Measurements from ENCODE around the gene ZC3H18. TPM values are rescaled to one million over a fixed set of nuclear protein-coding genes. Genes with fewer than 3 reads are reported as not detected.

The ZC3H18 gene
- total and polyA plus RNA-seq, 2 of the 4 experiments (the other 2 are of a cell fraction) = 3.4 to 21.3 TPM

DNA sequence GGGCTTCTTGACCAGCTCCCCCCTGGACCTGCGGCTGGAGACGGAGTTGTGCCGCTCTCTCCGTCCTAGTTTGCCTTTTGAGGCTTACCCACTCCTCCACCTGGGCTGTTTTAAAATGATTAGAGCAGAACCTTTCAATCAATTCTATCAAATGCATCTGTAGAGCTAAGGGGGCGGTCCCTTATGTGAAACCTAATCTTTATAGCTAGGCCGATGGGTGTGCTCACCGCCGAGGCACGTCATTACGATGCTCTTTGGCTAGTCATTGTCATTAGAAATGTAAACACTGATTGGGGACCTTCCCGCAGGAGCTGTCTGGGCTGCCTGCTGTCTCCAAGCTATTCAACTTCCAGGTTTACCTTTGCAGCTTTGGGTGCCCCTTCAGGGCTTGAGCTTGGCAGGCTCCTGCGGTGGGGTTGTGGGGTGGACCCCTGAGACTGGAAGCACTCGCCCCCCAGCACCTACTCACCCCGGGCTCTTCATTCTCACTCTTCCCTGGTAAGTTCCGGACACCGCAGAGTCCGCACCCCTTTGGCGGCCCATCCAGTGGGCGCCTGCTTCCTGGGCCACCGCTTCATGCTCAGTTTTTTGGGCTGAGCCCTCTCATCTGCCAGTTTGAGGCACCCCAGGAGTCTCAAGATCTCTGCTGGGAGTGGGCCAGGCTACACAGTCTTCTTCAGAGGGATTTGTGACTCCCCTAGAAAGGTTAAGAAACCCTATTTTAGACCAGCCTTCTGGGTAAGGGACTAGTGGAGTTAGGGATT lies 47.2 kb downstream of the ZC3H18 start:
- H2BK120ac ChIP-seq (ENCODE audit: low read depth, low read length) = peak overlapping the region; percentile 13; the same call in 1 of the 2 replicates
- H3K23ac ChIP-seq (ENCODE audit: low read depth, low read length) = no peak overlapping the region
- H2AFZ ChIP-seq (replicated peaks; ENCODE audit: low read length, poor library complexity) = peak overlapping the region; percentile 44
- peak; percentile 66 for DNase-seq
- ChIA-PET CTCF (no interaction called here), POLR2A (ENCODE audit: unreplicated experiment) (no interaction called here)
- dilution Hi-C loops (cut with HindIII; ENCODE audit: low sequenced_read_pairs, unreplicated experiment) (no loop called here), in situ Hi-C loops (cut with MboI; ENCODE audit: low sequenced_read_pairs) (no loop called here), intact Hi-C loops (cut with micrococcal nuclease) (no loop called here)
- H3K9me1 ChIP-seq (ENCODE audit: insufficient read depth, low read length) = peaks cover 33% of the 10 kb centered on the region
- H3K9me3 ChIP-seq (ENCODE audit: control insufficient read depth, insufficient read depth, low read length) = no peaks in the 10 kb centered on the region
- H3K4ac ChIP-seq (ENCODE audit: low read depth, low read length) = peak overlapping the region; percentile 29
- peak; percentile 10; the same call in 1 of the 2 replicates for ATAC-seq (ENCODE audit: low read depth)
- H4K91ac ChIP-seq (ENCODE audit: insufficient read depth, low read depth, low read length) = peak overlapping the region; percentile 56
- peak overlapping the region; percentile 20; the same call in 1 of the 2 replicates for H3K18ac ChIP-seq (ENCODE audit: low read depth, low read length)
- no peak overlapping the region for H4K5ac ChIP-seq (ENCODE audit: low read depth, low read length)
- H3K4me1 ChIP-seq (ENCODE audit: control insufficient read depth, insufficient read depth, low read length) = peaks cover 33% of the 10 kb centered on the region
- H3K14ac ChIP-seq (replicated peaks; ENCODE audit: low read depth, low read length) = peak overlapping the region; percentile 45; the same call in 1 of the 2 replicates
- H4K8ac ChIP-seq (ENCODE audit: low read depth in 2 of 2, low read length in 2 of 2) = 0 out of 4 replicates have a peak overlapping the region, but pooled peaks of 1 of the 2 experiments have one; percentile 9
- H2BK20ac ChIP-seq (ENCODE audit: low read depth, low read length) = 0 out of 2 replicates have a peak overlapping the region, but pooled peaks have one; percentile 20
- no peak overlapping the region for H3K56ac ChIP-seq (ENCODE audit: extremely low read depth, insufficient read depth, low read length)
- H3K4me2 ChIP-seq (ENCODE audit: low read depth, low read length) = no peak overlapping the region
- H2AK5ac ChIP-seq (ENCODE audit: low read depth, low read length) = peak overlapping the region; percentile 13; the same call in 1 of the 2 replicates
- H3K27ac ChIP-seq (ENCODE audit: insufficient read depth, low read length) = no peak overlapping the region; the same call in 1 of the 2 replicates
- H2BK15ac ChIP-seq (ENCODE audit: low read depth, low read length) = 0 out of 3 replicates have a peak overlapping the region, but pooled peaks have one; percentile 10
- H3K9ac ChIP-seq (ENCODE audit: low read depth, low read length) = no peak overlapping the region
- peak overlapping the region; percentile 45 for H2BK5ac ChIP-seq (ENCODE audit: low read depth, low read length, poor library complexity, severe bottlenecking)
- H2AK9ac ChIP-seq (replicated peaks; ENCODE audit: low read depth, low read length, poor library complexity) = peak overlapping the region; percentile 79
- H3K36me3 ChIP-seq (ENCODE audit: control insufficient read depth, insufficient read depth, low read length) = peaks cover 16% of the 10 kb centered on the region
- H3K4me3 ChIP-seq (ENCODE audit: insufficient read depth, low read depth, low read length) = no peak overlapping the region
- BruUV-seq (replicated peaks) = no TSS peak
- WGBS, 2 experiments (ENCODE audit: extremely low coverage in 2 of 2, insufficient read length in 1 of 2) = 88% methylated on average over 11 of the region's 20 CpGs; no CpG with 5 or more reads in 1 of the 2 experiments
- TF ChIP-seq POLR2A (IDR thresholded peaks at IDR 0.05; ENCODE audit: low read depth, low read length) = no peak
- TF ChIP-seq NFE2L2 (IDR thresholded peaks at IDR 0.05; ENCODE audit: low read depth, low read length) = 0 out of 2 replicates have a peak, but pooled peaks have one; percentile 3
- H3K79me1 ChIP-seq (ENCODE audit: low read depth in 1 of 2, low read length in 2 of 2) = peaks cover 13 to 88% of the 10 kb centered on the region in 2 experiments
- H3K27me3 ChIP-seq (ENCODE audit: control insufficient read depth, insufficient read depth, low read length) = no peaks in the 10 kb centered on the region
- peaks cover 91% of the 10 kb centered on the region for H4K20me1 ChIP-seq (ENCODE audit: insufficient read depth, low read length)
